Type B pancreatic cell (in vitro differentiated cells): ENCODE data around the gene FARP1. TPM values are rescaled to one million over a fixed set of nuclear protein-coding genes. Genes with fewer than 3 reads are reported as not detected.

Experiments
- DNase-seq: peaks from one replicate; pipeline ENCODE4 v3.0.0; 2021; ENCODE audit warnings: mixed read lengths; ENCODE audit not compliant: unreplicated experiment; ENCODE audit errors: extremely low spot score
- H3K27ac Mint-ChIP-seq: 2 replicates; pipeline ENCODE4 v1.8.0; 2021; ENCODE audit warnings: mild to moderate bottlenecking, mixed read lengths
- H3K27me3 Mint-ChIP-seq: 2 replicates; pipeline ENCODE4 v1.8.0; 2021; ENCODE audit warnings: mixed read lengths
- H3K36me3 Mint-ChIP-seq: 2 replicates; pipeline ENCODE4 v1.8.0; 2021; ENCODE audit warnings: mixed read lengths
- H3K4me1 Mint-ChIP-seq: one replicate; pipeline ENCODE4 v1.8.0; 2021; ENCODE audit warnings: mixed read lengths; ENCODE audit not compliant: unreplicated experiment
- H3K4me3 Mint-ChIP-seq: 2 replicates; pipeline ENCODE4 v1.8.0; 2021; ENCODE audit warnings: mild to moderate bottlenecking, mixed read lengths
- H3K9me3 Mint-ChIP-seq: 2 replicates; pipeline ENCODE4 v1.8.0; 2021; ENCODE audit warnings: mixed read lengths
- CTCF ChIP-seq: fragments of 200-600 bp; sonication (generic); conservative IDR thresholded peaks from 2 replicates; pipeline ENCODE4 v1.5.0; 2021; ENCODE audit warnings: antibody characterized with exemption, mild to moderate bottlenecking
- total RNA-seq: library from RNA; stranded (reverse); gene quantifications from 2 replicates; pipeline ENCODE4 v1.2.1, GENCODE V29; 2021; ENCODE audit warnings: low replicate concordance

The FARP1 gene
- total RNA-seq, 1 donor from 2014 or later: 195 TPM

GRCh38 chr13:98108341-98108740, 34.6 kb upstream of the FARP1 start:
- no peak for DNase-seq
- H3K4me3 Mint-ChIP-seq: no peak overlapping the region
- H3K9me3 Mint-ChIP-seq: peaks cover 12% of the 10 kb centered on the region
- H3K36me3 Mint-ChIP-seq: no peaks in the 10 kb centered on the region
- H3K27me3 Mint-ChIP-seq: no peaks in the 10 kb centered on the region
- peaks cover 4% of the 10 kb centered on the region for H3K4me1 Mint-ChIP-seq
- no peak overlapping the region for H3K27ac Mint-ChIP-seq
- TF ChIP-seq CTCF: no peak

- no peaks in the 10 kb centered on the region for H3K27me3 Mint-ChIP-seq
- H3K4me1 Mint-ChIP-seq: peaks cover 4% of the 10 kb centered on the region
- DNase-seq: no peak
- peaks cover 7% of the 10 kb centered on the region for H3K9me3 Mint-ChIP-seq
- H3K27ac Mint-ChIP-seq: no peak overlapping the region
- no peaks in the 10 kb centered on the region for H3K36me3 Mint-ChIP-seq
- H3K4me3 Mint-ChIP-seq: no peak overlapping the region
- TF ChIP-seq CTCF: no peak
Measured at GRCh38 chr13:98109226-98109853, 33.6 kb upstream of the FARP1 start.

- Mint-ChIP-seq H3K27me3 (no peaks in the 10 kb centered on the region), H3K27ac (no peak overlapping the region), H3K36me3 (no peaks in the 10 kb centered on the region), H3K4me1 (peaks cover under 1% of the 10 kb centered on the region), H3K4me3 (no peak overlapping the region), H3K9me3 (peaks cover 7% of the 10 kb centered on the region)
- no peak for TF ChIP-seq CTCF
- no peak for DNase-seq
Measured at GRCh38 chr13:98110749-98111148, 32.1 kb upstream of the FARP1 start.

- Mint-ChIP-seq H3K4me1 (no peaks in the 10 kb centered on the region), H3K4me3 (no peak overlapping the region), H3K27me3 (no peaks in the 10 kb centered on the region), H3K36me3 (no peaks in the 10 kb centered on the region), H3K9me3 (peaks cover 3% of the 10 kb centered on the region), H3K27ac (no peak overlapping the region)
- no peak for TF ChIP-seq CTCF
- DNase-seq: no peak
Measured at GRCh38 chr13:98111168-98112098, 31.5 kb upstream of the FARP1 start.

GRCh38 chr13:98112456-98112855, 30.4 kb upstream of the FARP1 start:
- H3K27ac Mint-ChIP-seq: no peak overlapping the region
- H3K9me3 Mint-ChIP-seq: no peaks in the 10 kb centered on the region
- no peaks in the 10 kb centered on the region for H3K27me3 Mint-ChIP-seq
- TF ChIP-seq CTCF: no peak
- DNase-seq: no peak
- no peaks in the 10 kb centered on the region for H3K36me3 Mint-ChIP-seq
- no peaks in the 10 kb centered on the region for H3K4me1 Mint-ChIP-seq
- no peak overlapping the region for H3K4me3 Mint-ChIP-seq
